GM21576 (cell line): ENCODE data around the gene HLCS.
"Not testable (repeated sequence)": the region's sequence is repeated elsewhere in the genome, so short reads cannot be mapped to it uniquely, and the experiment has no call there.

Source experiments
- ATAC-seq: cut with Tn5 transposase; IDR thresholded peaks from one replicate; pipeline ENCODE4 v1.9.1; 2021; ENCODE audit warnings: mild to moderate bottlenecking, moderate library complexity; ENCODE audit not compliant: unreplicated experiment

The HLCS gene

GRCh38 chr21:36816561-36817130 is 149.8 kb downstream of the HLCS start:
- no peak for ATAC-seq

GRCh38 chr21:36816026-36816425 is 150.4 kb downstream of the HLCS start:
- not testable (repeated sequence) for ATAC-seq

DNA sequence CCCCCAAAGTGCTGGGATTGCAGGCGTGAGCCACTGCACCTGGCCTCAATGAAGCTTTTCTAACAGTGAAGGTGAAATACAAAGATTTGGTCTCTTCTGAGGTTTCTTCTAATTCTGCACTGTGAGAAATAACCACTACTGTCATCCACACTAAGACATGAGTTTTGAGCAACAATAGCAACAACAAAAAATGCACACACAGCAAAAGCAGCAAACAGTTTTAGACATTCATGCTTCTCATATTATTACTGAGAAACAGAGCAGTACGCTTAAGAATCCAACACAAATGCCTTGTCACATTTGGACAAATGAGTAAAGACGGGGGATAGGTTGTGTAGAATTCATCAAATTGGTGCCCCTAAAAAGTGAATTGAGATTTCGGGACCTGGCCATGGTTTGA is 151.2 kb downstream of the HLCS start:
- ATAC-seq, result no peak

- ATAC-seq, result no peak
These were observed 153.4 kb downstream of the HLCS start for GRCh38 chr21:36813052-36813451.

GRCh38 chr21:36811762-36812161 is 154.7 kb downstream of the HLCS start:
- ATAC-seq, result no peak

GRCh38 chr21:36810443-36810842 is 156.0 kb downstream of the HLCS start:
- no peak for ATAC-seq

GRCh38 chr21:36807422-36807928 is 159.0 kb downstream of the HLCS start:
- no peak for ATAC-seq

DNA sequence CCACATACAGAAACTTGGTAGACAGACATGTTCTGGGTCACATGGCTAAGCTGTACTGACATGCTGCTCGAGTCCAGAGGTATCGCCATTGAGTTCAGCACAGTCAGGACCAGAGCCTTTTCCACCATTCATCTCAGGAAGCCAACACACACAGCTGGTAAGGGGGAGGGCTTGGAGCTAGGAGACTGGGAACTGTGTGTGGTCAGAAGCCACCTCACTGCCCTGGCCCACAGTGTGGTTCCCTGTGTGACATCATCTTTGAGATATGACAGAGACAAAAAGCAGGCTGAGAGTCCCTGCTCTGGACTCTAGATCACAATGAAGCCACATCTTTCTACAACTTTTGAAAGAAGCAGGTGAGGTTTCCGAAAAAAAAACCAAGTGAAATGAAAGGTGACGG is 160.4 kb downstream of the HLCS start:
- no peak for ATAC-seq

GRCh38 chr21:36804874-36805611 is 161.4 kb downstream of the HLCS start:
- ATAC-seq, result no peak

DNA sequence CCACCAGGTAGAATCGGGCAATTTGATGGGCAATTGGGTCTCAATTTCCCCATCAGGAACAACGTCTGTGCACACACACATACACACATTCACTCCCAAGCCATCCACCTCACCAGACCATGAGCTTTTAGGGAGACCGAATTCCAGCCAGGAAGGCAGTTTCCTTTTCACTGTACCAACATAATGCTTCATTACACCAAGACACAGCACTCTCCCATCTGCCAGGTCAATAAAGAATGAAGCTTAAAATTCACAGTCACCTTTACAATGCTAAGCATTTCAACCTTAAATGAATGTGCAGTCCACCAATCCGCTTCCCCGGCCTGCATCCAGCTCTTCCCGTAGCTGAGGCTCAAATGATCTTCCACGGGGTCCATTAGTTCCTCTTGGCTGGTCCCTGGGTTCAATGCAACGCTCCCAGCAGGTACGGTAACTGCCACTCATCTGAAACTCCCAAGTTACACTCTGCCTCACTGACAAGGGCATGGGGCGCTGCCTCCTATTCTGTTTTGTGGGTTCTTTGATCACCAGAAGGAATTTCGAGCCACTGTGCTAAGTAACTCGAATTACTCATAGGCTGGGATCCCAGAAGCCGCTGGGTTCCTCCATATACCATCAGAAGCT is 162.5 kb downstream of the HLCS start:
- ATAC-seq, result no peak

DNA sequence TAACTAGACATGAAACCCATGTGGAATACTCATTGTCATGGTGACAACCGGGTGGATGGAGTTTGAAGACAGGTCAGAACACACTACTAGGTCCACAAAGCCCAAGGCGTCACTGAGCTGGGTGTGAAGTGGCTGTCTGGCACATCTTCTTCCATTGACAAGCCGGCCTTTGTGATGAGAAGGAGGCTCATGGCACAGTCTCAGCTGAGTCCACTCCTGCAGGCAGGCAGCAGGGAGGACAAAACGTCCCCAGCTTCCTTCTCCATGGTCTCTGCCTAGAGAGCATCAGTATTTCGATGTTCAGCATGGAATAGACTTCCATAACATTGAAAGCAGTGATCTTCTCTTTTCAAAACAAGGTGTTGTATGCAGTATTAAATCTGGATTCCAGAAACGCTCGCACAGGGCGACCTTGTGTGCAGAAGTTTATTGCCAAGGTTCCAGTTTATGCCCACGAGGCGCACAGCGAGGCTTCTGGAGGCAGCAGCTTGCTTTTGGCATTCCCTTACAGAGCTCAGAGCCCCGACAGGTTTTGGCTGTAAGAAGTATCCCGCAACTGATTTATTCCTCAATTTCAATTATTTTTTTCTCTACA is 163.3 kb downstream of the HLCS start:
- ATAC-seq, result no peak

GRCh38 chr21:36800734-36801133 is 165.7 kb downstream of the HLCS start:
- no peak for ATAC-seq

DNA sequence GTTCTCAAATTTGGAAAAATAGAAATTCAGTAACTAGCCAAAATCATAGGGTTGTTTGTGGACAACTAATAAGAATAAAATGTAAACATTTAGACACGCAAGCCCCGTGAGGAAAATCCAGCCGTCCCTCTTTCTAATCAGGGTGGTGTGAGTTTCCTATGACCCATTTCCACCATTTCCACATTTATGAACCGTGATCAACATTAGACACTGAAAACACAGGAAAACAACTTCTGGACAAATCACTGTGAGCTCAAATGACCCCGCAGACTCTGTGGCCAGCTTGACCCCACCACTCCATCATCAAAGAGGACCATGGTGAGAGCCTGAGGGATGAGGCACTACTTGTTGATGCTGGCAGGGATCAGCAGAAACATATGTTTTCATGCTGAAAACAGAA is 166.6 kb downstream of the HLCS start:
- ATAC-seq, result no peak

GRCh38 chr21:36798491-36798890 is 168.0 kb downstream of the HLCS start:
- ATAC-seq, result no peak

GRCh38 chr21:36796070-36796469 is 170.4 kb downstream of the HLCS start:
- no peak for ATAC-seq

DNA sequence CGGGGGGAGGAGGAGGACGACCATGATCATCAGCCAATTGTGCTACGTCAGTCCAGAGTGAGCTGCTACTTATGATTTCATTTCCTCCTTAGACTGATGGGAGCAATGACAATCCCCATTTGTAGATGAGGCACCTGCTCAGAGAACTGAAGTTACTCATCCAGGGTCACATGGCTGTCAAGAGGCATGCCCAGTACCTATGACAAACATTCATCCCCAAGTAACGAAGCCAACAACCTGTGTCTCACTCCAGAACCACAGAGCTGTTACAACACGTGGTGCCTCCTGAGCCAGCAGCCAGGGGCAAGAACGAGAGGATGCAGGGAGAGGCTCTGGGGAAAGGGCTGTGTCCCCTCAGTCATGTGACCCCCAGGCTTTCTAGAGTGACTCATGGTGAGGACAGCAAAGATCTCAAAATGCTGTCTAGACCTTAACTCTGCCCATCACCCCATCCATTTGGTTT is 173.9 kb downstream of the HLCS start:
- no peak for ATAC-seq

- no peak for ATAC-seq
These were observed 174.6 kb downstream of the HLCS start for GRCh38 chr21:36791695-36792470.

DNA sequence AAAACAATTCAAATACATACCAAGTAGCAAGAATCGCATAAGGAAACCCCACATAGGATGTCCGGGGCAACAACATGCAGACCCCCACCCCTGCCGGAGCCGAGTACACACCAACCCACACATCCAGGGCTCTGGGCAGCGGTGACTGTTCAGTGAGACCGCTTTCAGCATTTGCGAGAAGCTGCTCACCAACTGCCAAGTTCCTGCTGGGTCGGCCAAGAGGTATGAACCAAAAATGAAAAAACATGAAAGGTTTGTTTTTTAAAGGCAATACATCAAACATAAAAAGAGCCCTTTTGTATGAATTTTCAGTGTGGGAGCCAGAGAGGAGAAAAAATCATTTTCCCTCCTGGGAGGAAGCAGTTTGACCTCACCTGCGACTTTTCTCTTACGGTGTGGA is 175.3 kb downstream of the HLCS start:
- ATAC-seq, result no peak

GRCh38 chr21:36790616-36791015 is 175.9 kb downstream of the HLCS start:
- ATAC-seq, result no peak

- ATAC-seq, result no peak
These were observed 178.3 kb downstream of the HLCS start for GRCh38 chr21:36788120-36788638.

DNA sequence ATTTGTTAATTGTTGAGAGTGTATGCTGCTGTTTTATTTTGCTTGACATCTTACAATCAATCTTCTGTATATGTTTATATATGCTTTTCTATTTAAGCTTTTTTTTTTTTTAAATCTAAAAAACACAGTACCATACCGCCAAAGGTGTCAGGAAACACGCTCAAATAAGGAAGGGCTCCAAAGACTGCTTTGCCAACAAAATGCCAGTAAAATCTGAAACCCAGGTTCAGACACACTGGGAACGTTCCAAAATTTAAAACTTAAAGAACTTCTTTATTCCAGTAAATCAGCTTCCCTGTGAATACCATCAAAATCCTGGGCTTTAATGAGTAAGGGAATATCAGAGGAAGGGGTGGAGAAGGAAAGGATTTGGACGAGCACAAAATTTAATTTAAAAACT is 180.3 kb downstream of the HLCS start:
- no peak for ATAC-seq
